ENCODE results near the gene SERPINB6. TPM values are rescaled to one million over a fixed set of nuclear protein-coding genes. Genes with fewer than 3 reads are reported as not detected.
"Not testable (repeated sequence)": the region's sequence is repeated elsewhere in the genome, so short reads cannot be mapped to it uniquely, and the experiment has no call there.

The SERPINB6 gene
- total RNA-seq, 4 donors from 2014 or later = 130 to 185 (median 155) TPM

- Histone ChIP-seq H3K9me3 (no peaks in the 10 kb centered on the region), H3K27ac (peak overlapping the region in 3 of 4 donors; percentile 31 to 94 (median 48)), H3K4me3 (no peak overlapping the region), H3K4me1 (peaks cover 0 to 40% (median 11%) of the 10 kb centered on the region in 4 donors), H3K36me3 (peaks cover 0 to 25% (median 0%) of the 10 kb centered on the region in 3 donors), H3K27me3 (no peaks in the 10 kb centered on the region)
- TF ChIP-seq POLR2A (IDR thresholded peaks at IDR 0.05) (no peak), CTCF (IDR thresholded peaks at IDR 0.05) (no peak), EP300 (IDR thresholded peaks at IDR 0.05) (no peak)
- DNase-seq (ENCODE audit: low spot score in 2 of 2) = no peak
- 89 to 93% methylated on average over 11 of the region's 11 CpGs for WGBS, 2 donors
Observed at GRCh38 chr6:3001146-3001772, 29.9 kb upstream of the SERPINB6 start.

GRCh38 chr6:2999618-3000557 lies 28.5 kb upstream of the SERPINB6 start, which contains the start of gene NQO2:
TSS of gene NQO2 (plus strand) at chr6:2999894. CDS start at chr6:3006553, 6,659 bp downstream.
- peak within 1 kb of the TSS; percentile 57 to 89 (median 82) for H3K4me3 ChIP-seq
- peaks cover 0 to 40% (median 11%) of the 10 kb centered on the region in 4 donors for H3K4me1 ChIP-seq
- no peaks in the 10 kb centered on the region for H3K27me3 ChIP-seq
- TF ChIP-seq POLR2A (IDR thresholded peaks at IDR 0.05) (peak; percentile 85 to 90), EP300 (IDR thresholded peaks at IDR 0.05) (peak in 1 of 2 donors; percentile 92), CTCF (IDR thresholded peaks at IDR 0.05) (peak in 2 of 5 experiments; percentile 47 to 62)
- 6 to 21% methylated on average over 9 to 65 of the region's 87 CpGs for WGBS, 2 donors
- peak within 1 kb of the TSS; percentile 86 to 94 (median 90) for H3K27ac ChIP-seq
- DNase-seq (ENCODE audit: low spot score in 2 of 2) = peak; percentile 89 to 90
- H3K36me3 ChIP-seq = peaks cover 0 to 11% (median 0%) of the 10 kb centered on the region in 3 donors
- H3K9me3 ChIP-seq = no peaks in the 10 kb centered on the region

- WGBS, 2 donors = 1% methylated on average over 30 of the region's 30 CpGs
- H3K27ac ChIP-seq = peak overlapping the region; percentile 86 to 94 (median 90)
- peaks cover 0 to 4% (median 0%) of the 10 kb centered on the region in 3 donors for H3K36me3 ChIP-seq
- no peaks in the 10 kb centered on the region for H3K27me3 ChIP-seq
- peak overlapping the region; percentile 48 to 89 (median 82) for H3K4me3 ChIP-seq
- no peaks in the 10 kb centered on the region for H3K9me3 ChIP-seq
- H3K4me1 ChIP-seq = peaks cover 0 to 40% (median 11%) of the 10 kb centered on the region in 4 donors
- peak in 1 of 2 donors; percentile 6 for TF ChIP-seq EP300 (IDR thresholded peaks at IDR 0.05)
- no peak for TF ChIP-seq POLR2A (IDR thresholded peaks at IDR 0.05)
- peak; percentile 65 to 80 for DNase-seq (ENCODE audit: low spot score in 2 of 2)
Observed at GRCh38 chr6:2998998-2999617, 27.7 kb upstream of the SERPINB6 start.

- not testable (repeated sequence) for H3K36me3 ChIP-seq, H3K27me3 ChIP-seq, H3K9me3 ChIP-seq
- 4 to 5% methylated on average over 9 to 14 of the region's 16 CpGs for WGBS, 2 donors
- peak in 1 of 2 donors; percentile 18 for DNase-seq (ENCODE audit: low spot score in 2 of 2)
- H3K4me1 ChIP-seq = peaks cover 0 to 40% (median 11%) of the 10 kb centered on the region in 4 donors
- peak overlapping the region; percentile 86 to 94 (median 90) for H3K27ac ChIP-seq
- TF ChIP-seq CTCF (IDR thresholded peaks at IDR 0.05) = peak; percentile 47 to 88 (median 58)
- H3K4me3 ChIP-seq = peak overlapping the region; percentile 48 to 89 (median 82)
Observed at GRCh38 chr6:2998249-2998997, 27.1 kb upstream of the SERPINB6 start.

Measured in tibial nerve (tissue), 4 donors.